HepG2 (cell line): ENCODE data around the gene SNX30.

Experiments used
- EP300 ChIP-seq, 3 experiments: sonication (generic) in 1 of 3; formaldehyde crosslinking in 1 of 3; IDR thresholded peaks; 2 replicates each; pipeline versions ENCODE4 v1.5.1 to v1.6.1; 2011 to 2020; ENCODE audit warnings: low read depth in 2 of 3, low read length in 2 of 3, borderline replicate concordance in 1 of 3, improper control_type of control experiment in 1 of 3, mild to moderate bottlenecking in 1 of 3, missing genetic modification reagents in 1 of 3, moderate library complexity in 1 of 3
- TF ChIP-seq, protein P1 (sequence below): sonication (generic); formaldehyde crosslinking; IDR thresholded peaks from 2 replicates; pipeline ENCODE4 v1.5.0; 2020; ENCODE audit warnings: mild to moderate bottlenecking, missing genetic modification reagents

GRCh38 chr9:112772215-112772509 is 21.6 kb downstream of the SNX30 start:
- TF ChIP-seq, protein P1, sequence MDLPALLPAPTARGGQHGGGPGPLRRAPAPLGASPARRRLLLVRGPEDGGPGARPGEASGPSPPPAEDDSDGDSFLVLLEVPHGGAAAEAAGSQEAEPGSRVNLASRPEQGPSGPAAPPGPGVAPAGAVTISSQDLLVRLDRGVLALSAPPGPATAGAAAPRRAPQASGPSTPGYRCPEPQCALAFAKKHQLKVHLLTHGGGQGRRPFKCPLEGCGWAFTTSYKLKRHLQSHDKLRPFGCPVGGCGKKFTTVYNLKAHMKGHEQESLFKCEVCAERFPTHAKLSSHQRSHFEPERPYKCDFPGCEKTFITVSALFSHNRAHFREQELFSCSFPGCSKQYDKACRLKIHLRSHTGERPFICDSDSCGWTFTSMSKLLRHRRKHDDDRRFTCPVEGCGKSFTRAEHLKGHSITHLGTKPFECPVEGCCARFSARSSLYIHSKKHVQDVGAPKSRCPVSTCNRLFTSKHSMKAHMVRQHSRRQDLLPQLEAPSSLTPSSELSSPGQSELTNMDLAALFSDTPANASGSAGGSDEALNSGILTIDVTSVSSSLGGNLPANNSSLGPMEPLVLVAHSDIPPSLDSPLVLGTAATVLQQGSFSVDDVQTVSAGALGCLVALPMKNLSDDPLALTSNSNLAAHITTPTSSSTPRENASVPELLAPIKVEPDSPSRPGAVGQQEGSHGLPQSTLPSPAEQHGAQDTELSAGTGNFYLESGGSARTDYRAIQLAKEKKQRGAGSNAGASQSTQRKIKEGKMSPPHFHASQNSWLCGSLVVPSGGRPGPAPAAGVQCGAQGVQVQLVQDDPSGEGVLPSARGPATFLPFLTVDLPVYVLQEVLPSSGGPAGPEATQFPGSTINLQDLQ (CRISPR knock-in tag) = no peak
- no peak for TF ChIP-seq EP300 (IDR thresholded peaks at IDR 0.05; ENCODE audit: low read depth in 2 of 2, low read length in 2 of 2)
- TF ChIP-seq EP300 (CRISPR knock-in tag; IDR thresholded peaks at IDR 0.05; ENCODE audit: borderline replicate concordance) = no peak
